ENCODE measurements around the gene CNOT11.
"Not testable (repeated sequence)": the region's sequence is repeated elsewhere in the genome, so short reads cannot be mapped to it uniquely, and the experiment has no call there.

Gene CNOT11

DNA sequence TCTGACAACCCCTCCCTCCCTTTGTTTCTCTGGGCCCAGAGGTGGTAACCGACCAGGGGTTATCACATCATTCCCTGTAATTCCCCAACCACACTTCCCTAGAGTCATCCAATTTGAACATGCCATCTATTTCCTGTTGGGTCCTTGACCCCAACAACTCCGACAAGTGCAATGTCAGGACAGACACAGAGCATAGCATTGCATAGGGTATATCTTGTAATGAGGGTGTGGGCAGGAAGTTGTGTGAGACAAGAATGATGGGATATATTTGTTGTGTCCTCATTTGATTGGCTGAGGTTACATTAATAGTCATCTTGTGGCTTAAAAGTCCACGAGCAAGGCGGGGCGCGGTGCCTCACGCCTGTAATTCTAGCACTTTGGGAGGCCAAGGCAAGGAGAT is 33.4 kb upstream of the CNOT11 start:
- Histone ChIP-seq H3K4me1 (no peaks in the 10 kb centered on the region), H2AFZ (no peak overlapping the region), H3K27me3 (ENCODE audit: control insufficient read depth, insufficient read depth, low read length) (no peaks in the 10 kb centered on the region), H3K9me3 (ENCODE audit: control insufficient read depth, low read length) (no peaks in the 10 kb centered on the region), H3K4me3 (ENCODE audit: low read depth, low read length) (no peak overlapping the region), H3K9ac (no peak overlapping the region), H3K79me2 (no peaks in the 10 kb centered on the region), H3K27ac (no peak overlapping the region), H3K36me3 (ENCODE audit: control insufficient read depth, insufficient read depth, low read length) (no peaks in the 10 kb centered on the region), H3K4me2 (ENCODE audit: low read length) (no peak overlapping the region)
- TF ChIP-seq CTCF (IDR thresholded peaks at IDR 0.05) = no peak

GRCh38 chr2:101220091-101220490 is 32.6 kb upstream of the CNOT11 start:
- H3K27me3 ChIP-seq (ENCODE audit: control insufficient read depth, insufficient read depth, low read length); H3K9ac ChIP-seq; H2AFZ ChIP-seq; H3K4me2 ChIP-seq (ENCODE audit: low read length); H3K36me3 ChIP-seq (ENCODE audit: control insufficient read depth, insufficient read depth, low read length); H3K9me3 ChIP-seq (ENCODE audit: control insufficient read depth, low read length); H3K79me2 ChIP-seq; H3K27ac ChIP-seq; H3K4me1 ChIP-seq; H3K4me3 ChIP-seq (ENCODE audit: low read depth, low read length): not testable (repeated sequence)

DNA sequence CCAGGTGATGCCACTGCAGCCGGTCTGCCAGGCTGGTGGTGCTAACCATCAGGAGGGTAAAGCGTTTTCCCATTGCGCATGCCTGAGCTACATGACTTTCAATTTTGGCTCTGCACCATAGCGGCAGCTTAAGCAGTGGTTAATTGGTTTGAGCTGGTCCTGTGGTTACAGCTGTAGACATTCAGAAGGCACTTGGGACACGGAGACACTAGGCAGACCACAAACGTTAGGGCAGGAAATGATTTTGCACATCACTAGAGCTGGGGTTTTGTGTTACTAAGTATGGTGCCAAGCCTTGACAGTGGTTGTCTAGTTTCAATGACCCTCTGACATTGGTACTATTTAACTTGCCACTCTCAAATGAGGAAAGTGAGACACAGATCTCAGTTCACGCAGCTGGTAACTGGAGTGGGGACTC is 28.9 kb upstream of the CNOT11 start:
- H3K9ac ChIP-seq = no peak overlapping the region
- H2AFZ ChIP-seq = no peak overlapping the region
- H3K9me3 ChIP-seq (ENCODE audit: control insufficient read depth, low read length) = no peaks in the 10 kb centered on the region
- H3K27me3 ChIP-seq (ENCODE audit: control insufficient read depth, insufficient read depth, low read length) = no peaks in the 10 kb centered on the region
- H3K36me3 ChIP-seq (ENCODE audit: control insufficient read depth, insufficient read depth, low read length) = no peaks in the 10 kb centered on the region
- H3K4me3 ChIP-seq (ENCODE audit: low read depth, low read length) = no peak overlapping the region
- no peak for TF ChIP-seq CTCF (IDR thresholded peaks at IDR 0.05)
- no peak overlapping the region for H3K27ac ChIP-seq
- H3K4me1 ChIP-seq = no peaks in the 10 kb centered on the region
- no peak overlapping the region for H3K4me2 ChIP-seq (ENCODE audit: low read length)
- H3K79me2 ChIP-seq = no peaks in the 10 kb centered on the region

DNA sequence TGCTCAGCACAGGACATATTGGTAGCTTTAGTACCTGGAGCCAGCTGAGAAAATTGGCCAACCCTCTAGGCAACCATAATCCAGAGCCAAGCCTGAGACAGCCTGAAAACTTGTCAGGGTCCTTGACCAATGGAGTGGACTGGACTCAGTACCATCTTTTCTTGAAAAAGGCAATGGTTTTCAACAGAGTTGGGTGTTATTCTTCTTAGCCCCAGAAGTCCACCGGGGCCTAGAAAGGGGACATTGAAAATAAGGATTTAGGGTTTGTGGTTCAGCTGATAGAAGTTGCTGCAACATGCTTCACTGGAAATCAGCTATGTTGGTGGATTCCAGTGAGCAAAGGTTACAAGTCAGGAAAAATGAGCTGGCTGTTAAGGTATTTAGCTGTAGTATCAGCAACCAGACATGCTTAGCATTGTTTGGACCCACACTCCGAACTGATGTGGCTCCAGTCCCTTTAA is 22.1 kb upstream of the CNOT11 start:
- H3K79me2 ChIP-seq = no peaks in the 10 kb centered on the region
- H3K4me3 ChIP-seq (ENCODE audit: low read depth, low read length) = no peak overlapping the region
- H3K27ac ChIP-seq = no peak overlapping the region
- TF ChIP-seq CTCF (IDR thresholded peaks at IDR 0.05) = no peak
- no peaks in the 10 kb centered on the region for H3K27me3 ChIP-seq (ENCODE audit: control insufficient read depth, insufficient read depth, low read length)
- no peak overlapping the region for H3K9ac ChIP-seq
- H3K36me3 ChIP-seq (ENCODE audit: control insufficient read depth, insufficient read depth, low read length) = no peaks in the 10 kb centered on the region
- peak overlapping the region; percentile 1 for H3K4me2 ChIP-seq (ENCODE audit: low read length)
- H2AFZ ChIP-seq = no peak overlapping the region
- H3K4me1 ChIP-seq = peaks cover 6% of the 10 kb centered on the region
- H3K9me3 ChIP-seq (ENCODE audit: control insufficient read depth, low read length) = no peaks in the 10 kb centered on the region

- no peaks in the 10 kb centered on the region for H3K27me3 ChIP-seq (ENCODE audit: control insufficient read depth, insufficient read depth, low read length)
- H3K4me3 ChIP-seq (ENCODE audit: low read depth, low read length) = no peak overlapping the region
- H3K27ac ChIP-seq = no peak overlapping the region
- no peaks in the 10 kb centered on the region for H3K9me3 ChIP-seq (ENCODE audit: control insufficient read depth, low read length)
- peaks cover 6% of the 10 kb centered on the region for H3K4me1 ChIP-seq
- H3K36me3 ChIP-seq (ENCODE audit: control insufficient read depth, insufficient read depth, low read length) = no peaks in the 10 kb centered on the region
- no peak for TF ChIP-seq CTCF (IDR thresholded peaks at IDR 0.05)
- no peak overlapping the region for H3K4me2 ChIP-seq (ENCODE audit: low read length)
- no peak overlapping the region for H2AFZ ChIP-seq
- no peak overlapping the region for H3K9ac ChIP-seq
- H3K79me2 ChIP-seq = no peaks in the 10 kb centered on the region
Observed at GRCh38 chr2:101231240-101231639, 21.4 kb upstream of the CNOT11 start.

Measured in parathyroid adenoma (tissue), 2 donors.